HUES6 (cell line): Measurements from ENCODE around the gene USP36.

Experiments
- H3K27ac ChIP-seq: 2 replicates; pipeline ENCODE4 v1.7.0; 2013; ENCODE audit warnings: low read depth, mild to moderate bottlenecking, low read length, inconsistent platforms
- H3K27me3 ChIP-seq: 2 replicates; pipeline ENCODE4 v1.6.1; 2013; ENCODE audit warnings: low read length; ENCODE audit not compliant: control insufficient read depth, insufficient read depth
- H3K36me3 ChIP-seq: 2 replicates; pipeline ENCODE4 v1.6.1; 2013; ENCODE audit warnings: low read length; ENCODE audit not compliant: control insufficient read depth, insufficient read depth
- H3K4me1 ChIP-seq: 2 replicates; pipeline ENCODE4 v1.6.1; 2013; ENCODE audit warnings: low read length; ENCODE audit not compliant: control insufficient read depth, insufficient read depth
- H3K4me3 ChIP-seq: 2 replicates; pipeline ENCODE4 v1.5.1; 2013; ENCODE audit warnings: low read depth, low read length
- H3K9ac ChIP-seq: one replicate; pipeline ENCODE4 v1.6.1; 2013; ENCODE audit warnings: mild to moderate bottlenecking, low read length
- H3K9me3 ChIP-seq: 2 replicates; pipeline ENCODE4 v1.6.1; 2013; ENCODE audit warnings: low read depth, low read length; ENCODE audit not compliant: control insufficient read depth, insufficient read depth

Gene USP36

GRCh38 chr17:78836420-78837021 lies 4.1 kb downstream of the USP36 start:
- Histone ChIP-seq H3K36me3 (peaks cover 69% of the 10 kb centered on the region), H3K4me3 (no peak overlapping the region)

DNA sequence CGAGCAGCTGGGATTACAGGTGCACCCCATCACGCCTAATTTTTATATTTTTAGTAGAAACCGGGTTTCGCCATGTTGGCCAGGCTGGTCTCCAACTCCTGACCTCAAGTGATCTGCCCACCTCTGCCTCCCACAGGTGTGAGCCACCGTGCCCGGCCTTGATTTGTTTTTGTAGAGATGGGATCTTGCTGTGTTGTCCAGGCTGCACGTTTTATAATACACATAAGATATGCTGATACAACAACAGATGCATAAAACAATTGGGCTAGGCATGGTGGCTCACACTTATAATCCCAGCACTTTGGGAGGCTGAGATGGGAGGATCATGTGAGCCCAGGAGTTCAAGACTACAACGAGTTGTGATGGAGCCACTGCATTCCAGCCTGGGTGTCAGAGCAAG lies 6.0 kb downstream of the USP36 start:
- peaks cover 12% of the 10 kb centered on the region for H3K4me1 ChIP-seq
- no peak overlapping the region for H3K4me3 ChIP-seq
- H3K27me3 ChIP-seq: no peaks in the 10 kb centered on the region
- no peak overlapping the region for H3K9ac ChIP-seq
- no peaks in the 10 kb centered on the region for H3K9me3 ChIP-seq
- H3K27ac ChIP-seq: no peak overlapping the region
- peaks cover 88% of the 10 kb centered on the region for H3K36me3 ChIP-seq

More at GRCh38 chr17:78836420-78837021, 4.1 kb downstream of the USP36 start:
- no peak overlapping the region for H3K9ac ChIP-seq
- H3K4me1 ChIP-seq: peaks cover 15% of the 10 kb centered on the region
- no peaks in the 10 kb centered on the region for H3K27me3 ChIP-seq
- H3K27ac ChIP-seq: no peak overlapping the region
- H3K9me3 ChIP-seq: no peaks in the 10 kb centered on the region

DNA sequence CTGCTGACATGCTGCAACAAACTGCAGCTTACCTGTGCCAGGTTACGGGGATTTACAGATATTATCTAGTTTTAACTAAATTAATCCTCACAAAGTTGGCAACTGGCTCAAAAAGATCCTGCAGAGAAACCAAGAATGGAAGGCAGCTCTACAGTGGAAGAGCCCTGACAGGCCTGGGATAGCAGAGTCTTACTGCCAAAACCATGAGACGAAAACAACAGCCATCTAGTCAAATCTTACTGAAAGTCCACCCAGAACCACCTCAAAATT lies 8.1 kb downstream of the USP36 start:
- Histone ChIP-seq H3K36me3 (peaks cover 98% of the 10 kb centered on the region), H3K4me1 (no peaks in the 10 kb centered on the region)

DNA sequence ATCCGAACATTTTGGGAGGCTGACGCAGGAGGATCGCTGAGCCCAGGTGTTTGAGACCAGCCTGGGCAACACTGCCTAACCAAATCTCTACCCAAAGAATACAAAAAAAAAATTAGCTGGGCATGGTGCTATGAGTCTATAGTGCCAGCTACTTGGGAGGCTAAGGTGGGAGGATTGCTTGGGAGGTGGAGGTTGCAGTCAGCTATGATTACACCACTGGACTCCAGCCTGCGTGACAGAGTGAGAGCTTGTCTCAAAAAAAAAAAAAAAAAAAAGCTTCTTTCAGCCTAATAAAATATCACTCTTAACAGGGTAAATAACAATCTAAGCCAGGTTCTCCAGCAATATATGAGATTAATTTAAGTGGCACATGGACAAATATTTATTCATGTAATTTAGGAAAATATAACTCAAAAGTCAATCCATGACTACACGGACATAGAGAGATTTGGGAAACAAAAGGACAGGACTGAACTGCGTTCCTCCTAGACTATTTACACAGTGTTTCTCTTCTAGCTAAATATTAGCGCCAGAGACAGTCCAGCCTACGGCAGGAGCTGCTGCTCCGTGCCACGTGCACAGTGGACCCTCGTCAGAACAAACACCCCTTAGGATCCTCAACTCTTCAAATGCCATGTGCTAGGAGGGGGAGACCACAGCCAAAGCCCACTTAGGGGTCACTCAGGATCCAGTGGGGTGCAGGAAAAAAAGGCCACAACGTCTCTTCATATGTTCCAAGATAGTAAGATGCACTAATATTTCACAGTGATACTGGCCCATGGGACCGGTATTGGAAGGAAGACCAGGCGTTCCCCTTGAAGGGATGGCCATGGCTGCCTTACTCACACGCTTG lies 8.7 kb downstream of the USP36 start:
- no peaks in the 10 kb centered on the region for H3K4me1 ChIP-seq
- H3K9me3 ChIP-seq: no peaks in the 10 kb centered on the region
- H3K4me3 ChIP-seq: no peak overlapping the region
- no peaks in the 10 kb centered on the region for H3K27me3 ChIP-seq
- H3K36me3 ChIP-seq: peaks cover 98% of the 10 kb centered on the region
- no peak overlapping the region for H3K27ac ChIP-seq
- no peak overlapping the region for H3K9ac ChIP-seq

More for the DNA sequence above, 8.1 kb downstream of the USP36 start:
- Histone ChIP-seq H3K9me3 (no peaks in the 10 kb centered on the region), H3K9ac (no peak overlapping the region), H3K27ac (no peak overlapping the region), H3K27me3 (no peaks in the 10 kb centered on the region), H3K4me3 (no peak overlapping the region)

- Histone ChIP-seq H3K9me3 (no peaks in the 10 kb centered on the region), H3K36me3 (peaks cover 98% of the 10 kb centered on the region), H3K27me3 (no peaks in the 10 kb centered on the region), H3K4me3 (no peak overlapping the region), H3K4me1 (no peaks in the 10 kb centered on the region), H3K27ac (no peak overlapping the region), H3K9ac (no peak overlapping the region)
Observed at GRCh38 chr17:78829477-78829876, 11.1 kb downstream of the USP36 start.

GRCh38 chr17:78828470-78829185 lies 12.0 kb downstream of the USP36 start:
- Histone ChIP-seq H3K27ac (no peak overlapping the region), H3K4me1 (no peaks in the 10 kb centered on the region), H3K4me3 (no peak overlapping the region), H3K27me3 (no peaks in the 10 kb centered on the region), H3K9me3 (no peaks in the 10 kb centered on the region), H3K36me3 (peaks cover 98% of the 10 kb centered on the region), H3K9ac (no peak overlapping the region)

DNA sequence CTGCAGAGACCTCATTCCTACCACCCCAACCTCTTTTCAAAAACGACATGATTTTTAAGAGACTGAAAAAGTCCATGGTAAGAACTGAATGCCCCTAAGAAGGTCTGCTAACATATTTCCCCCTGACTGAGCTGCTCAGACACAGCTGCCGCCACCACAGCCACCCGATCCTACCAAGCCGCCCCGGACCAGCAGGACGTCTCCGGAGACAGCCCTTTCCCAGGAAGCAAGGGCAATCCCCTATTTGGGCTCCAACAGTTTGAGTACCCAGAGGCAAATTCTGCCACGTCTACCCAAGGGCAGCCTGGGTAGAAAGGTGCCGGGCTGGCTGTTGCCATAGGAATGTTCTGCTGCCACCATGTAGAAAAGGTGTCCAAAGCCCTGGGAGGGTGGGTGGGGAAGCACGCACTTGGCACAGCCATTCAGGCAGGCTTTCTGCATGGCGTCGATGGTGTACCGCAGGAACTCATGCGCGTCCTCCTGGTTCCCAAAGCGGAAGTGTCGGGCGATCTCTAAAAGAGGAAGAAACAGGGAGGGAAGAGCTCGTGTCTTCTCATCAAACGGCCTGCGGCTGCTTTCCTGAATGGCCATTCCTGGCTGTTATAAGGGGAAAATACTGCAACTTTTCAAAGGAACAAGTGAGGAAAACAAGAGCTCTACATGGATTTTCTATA lies 13.6 kb downstream of the USP36 start:
- Histone ChIP-seq H3K9ac (no peak overlapping the region), H3K27me3 (no peaks in the 10 kb centered on the region), H3K27ac (no peak overlapping the region), H3K4me3 (no peak overlapping the region), H3K9me3 (no peaks in the 10 kb centered on the region), H3K36me3 (peaks cover 98% of the 10 kb centered on the region), H3K4me1 (no peaks in the 10 kb centered on the region)

DNA sequence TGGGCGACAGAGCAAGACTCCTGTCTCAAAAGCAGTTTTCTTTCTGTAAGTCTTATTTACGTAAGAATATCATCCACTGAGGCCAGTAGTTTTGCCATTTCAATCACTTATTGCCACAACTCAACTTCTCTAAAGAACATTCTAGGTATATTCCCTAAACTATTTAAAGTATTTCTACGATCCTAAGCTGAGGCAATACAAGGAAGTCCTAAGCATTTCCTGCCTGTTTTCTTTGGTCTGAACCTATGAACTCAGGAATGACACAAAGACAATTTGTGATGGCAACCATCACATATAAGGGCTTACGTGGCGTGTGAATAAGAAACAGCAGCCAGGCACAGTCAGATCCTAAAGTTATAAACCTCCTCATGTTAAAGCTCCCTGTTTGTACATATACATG lies 14.2 kb downstream of the USP36 start:
- H3K36me3 ChIP-seq: peaks cover 98% of the 10 kb centered on the region
- H3K9ac ChIP-seq: no peak overlapping the region
- H3K27me3 ChIP-seq: no peaks in the 10 kb centered on the region
- H3K4me1 ChIP-seq: no peaks in the 10 kb centered on the region
- H3K4me3 ChIP-seq: no peak overlapping the region
- H3K9me3 ChIP-seq: no peaks in the 10 kb centered on the region
- H3K27ac ChIP-seq: no peak overlapping the region

- no peaks in the 10 kb centered on the region for H3K9me3 ChIP-seq
- H3K27ac ChIP-seq: no peak overlapping the region
- H3K27me3 ChIP-seq: no peaks in the 10 kb centered on the region
- H3K4me1 ChIP-seq: no peaks in the 10 kb centered on the region
- no peak overlapping the region for H3K4me3 ChIP-seq
- H3K9ac ChIP-seq: no peak overlapping the region
- peaks cover 97% of the 10 kb centered on the region for H3K36me3 ChIP-seq
Observed at GRCh38 chr17:78825696-78826095, 14.9 kb downstream of the USP36 start.

- Histone ChIP-seq H3K27me3 (no peaks in the 10 kb centered on the region), H3K27ac (no peak overlapping the region), H3K9ac (no peak overlapping the region), H3K4me1 (no peaks in the 10 kb centered on the region), H3K36me3 (peaks cover 98% of the 10 kb centered on the region), H3K4me3 (no peak overlapping the region), H3K9me3 (no peaks in the 10 kb centered on the region)
Observed at GRCh38 chr17:78824240-78824639, 16.4 kb downstream of the USP36 start.
